Activated gamma-delta T cell (primary cell): ENCODE data around the gene OR10AD1.
"Not testable (repeated sequence)": the region's sequence is repeated elsewhere in the genome, so short reads cannot be mapped to it uniquely, and the experiment has no call there.

ENCODE experiments used
- DNase-seq: peaks from one replicate; lab custom pipeline; 2025; lab: John Stamatoyannopoulos, UW

Gene OR10AD1

GRCh38 chr12:48160046-48160445 lies 43.0 kb downstream of the OR10AD1 start:
- DNase-seq, result no peak

- DNase-seq, result no peak
Measured at GRCh38 chr12:48157889-48158370, 45.2 kb downstream of the OR10AD1 start.

GRCh38 chr12:48157018-48157888 lies 45.8 kb downstream of the OR10AD1 start, which contains the start of gene ASB8:
Gene ASB8, minus strand, starts transcription at chr12:48157515. Its CDS starts 4,019 bp downstream, at chr12:48153496.
- DNase-seq, result peak; percentile 97

GRCh38 chr12:48156652-48157017 lies 46.5 kb downstream of the OR10AD1 start:
- DNase-seq, result no peak

GRCh38 chr12:48155786-48156185 lies 47.3 kb downstream of the OR10AD1 start:
- DNase-seq, result not testable (repeated sequence)
